ENCODE measurements around the gene KRT85.

GRCh38 chr12:52341066-52341580, 26.2 kb downstream of the KRT85 start:
- TF ChIP-seq CTCF (conservative IDR thresholded peaks at IDR 0.05; ENCODE audit: low read length) (no peak), EZH2phosphoT487 (IDR thresholded peaks at IDR 0.05; ENCODE audit: borderline replicate concordance) (no peak)
